Activated gamma-delta T cell treated with anti-CD3 and anti-CD28 coated beads, Interleukin-2, amount 50 U/mL, for 16 hours (primary cell): ENCODE results near the gene GPC1.
"Not testable (repeated sequence)": the region's sequence is repeated elsewhere in the genome, so short reads cannot be mapped to it uniquely, and the experiment has no call there.

Experiments used
- DNase-seq: peaks from one replicate; pipeline ENCODE4 v3.0.0-alpha.2; 2020; ENCODE audit warnings: low read depth

Gene GPC1

GRCh38 chr2:240468303-240469238 lies 33.1 kb downstream of the GPC1 start:
- no peak for DNase-seq

GRCh38 chr2:240469239-240469636 lies 33.8 kb downstream of the GPC1 start:
- DNase-seq = no peak

- DNase-seq = no peak
Measured at GRCh38 chr2:240469740-240470139, 34.3 kb downstream of the GPC1 start.

GRCh38 chr2:240472078-240472790 lies 36.8 kb downstream of the GPC1 start:
- DNase-seq = no peak

GRCh38 chr2:240473211-240473610 lies 37.7 kb downstream of the GPC1 start:
- DNase-seq = no peak

GRCh38 chr2:240477916-240478315 lies 42.5 kb downstream of the GPC1 start:
- no peak for DNase-seq

- DNase-seq = no peak
Measured at GRCh38 chr2:240478346-240479110, 43.1 kb downstream of the GPC1 start.

GRCh38 chr2:240479111-240479501 lies 43.6 kb downstream of the GPC1 start:
- no peak for DNase-seq

GRCh38 chr2:240480834-240481623 lies 45.6 kb downstream of the GPC1 start:
- no peak for DNase-seq

GRCh38 chr2:240481720-240482119 lies 46.3 kb downstream of the GPC1 start:
- DNase-seq = no peak

GRCh38 chr2:240482141-240482540 lies 46.7 kb downstream of the GPC1 start:
- no peak for DNase-seq

GRCh38 chr2:240491483-240491882 lies 56.0 kb downstream of the GPC1 start:
- DNase-seq = no peak

GRCh38 chr2:240494194-240494793 lies 58.8 kb downstream of the GPC1 start:
- no peak for DNase-seq

GRCh38 chr2:240494942-240495341 lies 59.5 kb downstream of the GPC1 start:
- DNase-seq = not testable (repeated sequence)

GRCh38 chr2:240497082-240497481 lies 61.6 kb downstream of the GPC1 start:
- DNase-seq = not testable (repeated sequence)

- DNase-seq = no peak
Measured at GRCh38 chr2:240498171-240498957, 62.9 kb downstream of the GPC1 start.

- no peak for DNase-seq
Measured at GRCh38 chr2:240498958-240499260, 63.4 kb downstream of the GPC1 start.

- no peak for DNase-seq
Measured at GRCh38 chr2:240499309-240500301, 64.1 kb downstream of the GPC1 start.
